MM.1S (cell line): Measurements from ENCODE around the gene SOCS4.

Experiments used
- CTCF ChIP-seq: fragments of 300-600 bp; sonication (generic); IDR thresholded peaks from 2 replicates; pipeline ENCODE4 v1.5.1; 2016; ENCODE audit warnings: antibody characterized with exemption, low read length, mixed read lengths
- EZH2 ChIP-seq: fragments of 300-600 bp; sonication (generic); optimal IDR thresholded peaks from 2 replicates; pipeline ENCODE3; 2017; ENCODE audit warnings: low read depth, mild to moderate bottlenecking, antibody characterized with exemption, low read length, mixed read lengths

GRCh38 chr14:55043528-55043927 is 16.5 kb downstream of the SOCS4 start:
- TF ChIP-seq CTCF (no peak), EZH2 (no peak)
